WERI-Rb-1 (cell line): Measurements from ENCODE around the gene SAMD11.
A peak's percentile ranks its signal among the peaks of the same experiment; 100 is the strongest.

Experiments
- DNase-seq: peaks from one replicate; pipeline ENCODE4 v3.0.0-alpha.2; 2020
- H3K27ac ChIP-seq: fragments of 250-450 bp; sonication (Bioruptor Pico); 2 replicates; pipeline ENCODE4 v1.5.1; 2020; ENCODE audit warnings: mild to moderate bottlenecking, moderate library complexity
- H3K27me3 ChIP-seq: fragments of 250-450 bp; sonication (Bioruptor Pico); 2 replicates; pipeline ENCODE4 v1.5.1; 2021; ENCODE audit warnings: mild to moderate bottlenecking, low read depth, moderate library complexity; ENCODE audit not compliant: insufficient read depth, severe bottlenecking
- H3K36me3 ChIP-seq: fragments of 250-450 bp; sonication (Bioruptor Pico); 2 replicates; pipeline ENCODE4 v1.5.1; 2020; ENCODE audit warnings: mild to moderate bottlenecking, moderate library complexity
- H3K4me3 ChIP-seq: 2 replicates; pipeline ENCODE4 v1.5.1; 2011; ENCODE audit warnings: low read depth, mild to moderate bottlenecking, control low read depth, low read length
- H3K9me3 ChIP-seq: fragments of 250-450 bp; sonication (Bioruptor Pico); 2 replicates; pipeline ENCODE4 v1.5.1; 2021; ENCODE audit warnings: mild to moderate bottlenecking, moderate library complexity; ENCODE audit not compliant: severe bottlenecking
- CTCF ChIP-seq: IDR thresholded peaks from 2 replicates; pipeline ENCODE4 v1.5.1; 2011; ENCODE audit warnings: low read depth, mild to moderate bottlenecking, control low read depth, inconsistent platforms, low read length

SAMD11 gene

GRCh38 chr1:963746-964525 lies 40.2 kb downstream of the SAMD11 start:
- H3K9me3 ChIP-seq: no peaks in the 10 kb centered on the region
- H3K36me3 ChIP-seq: peaks cover 29% of the 10 kb centered on the region
- no peak overlapping the region for H3K27ac ChIP-seq
- no peaks in the 10 kb centered on the region for H3K27me3 ChIP-seq
- no peak for TF ChIP-seq CTCF
- no peak overlapping the region for H3K4me3 ChIP-seq
- DNase-seq: no peak

- no peak overlapping the region for H3K4me3 ChIP-seq
Measured at GRCh38 chr1:964691-965525, 41.2 kb downstream of the SAMD11 start.

GRCh38 chr1:965526-966134 lies 41.9 kb downstream of the SAMD11 start:
- TF ChIP-seq CTCF: no peak
- no peak overlapping the region for H3K4me3 ChIP-seq
- peaks cover 29% of the 10 kb centered on the region for H3K36me3 ChIP-seq
- DNase-seq: no peak
- H3K27me3 ChIP-seq: no peaks in the 10 kb centered on the region
- no peak overlapping the region for H3K27ac ChIP-seq
- H3K9me3 ChIP-seq: no peaks in the 10 kb centered on the region

More at GRCh38 chr1:964691-965525, 41.2 kb downstream of the SAMD11 start:
- no peak for DNase-seq
- H3K27ac ChIP-seq: no peak overlapping the region
- peaks cover 29% of the 10 kb centered on the region for H3K36me3 ChIP-seq
- H3K9me3 ChIP-seq: no peaks in the 10 kb centered on the region
- no peaks in the 10 kb centered on the region for H3K27me3 ChIP-seq
- no peak for TF ChIP-seq CTCF

- H3K27me3 ChIP-seq: no peaks in the 10 kb centered on the region
- H3K9me3 ChIP-seq: no peaks in the 10 kb centered on the region
- peak within 1 kb of the TSS; percentile 40 for H3K4me3 ChIP-seq
- DNase-seq: no peak
- no peak for TF ChIP-seq CTCF
- no peak within 1 kb of the TSS for H3K27ac ChIP-seq
- H3K36me3 ChIP-seq: peaks cover 29% of the 10 kb centered on the region
Measured at GRCh38 chr1:966135-966703, 42.5 kb downstream of the SAMD11 start, which contains the start of gene PLEKHN1. PLEKHN1 (plus strand) TSS chr1:966482; CDS start chr1:966532, 50 bp downstream.

- peaks cover 29% of the 10 kb centered on the region for H3K36me3 ChIP-seq
- no peaks in the 10 kb centered on the region for H3K27me3 ChIP-seq
- DNase-seq: peak; percentile 61
- peak overlapping the region; percentile 40 for H3K4me3 ChIP-seq
- no peaks in the 10 kb centered on the region for H3K9me3 ChIP-seq
- no peak for TF ChIP-seq CTCF
- no peak overlapping the region for H3K27ac ChIP-seq
Measured at GRCh38 chr1:966704-967300, 43.1 kb downstream of the SAMD11 start.
